Mesenteric fat pad (tissue), 1 donor: ENCODE data around the gene FBLN1. TPM values are rescaled to one million over a fixed set of nuclear protein-coding genes. Genes with fewer than 3 reads are reported as not detected.

ENCODE experiments used
- DNase-seq: peaks from one replicate; pipeline ENCODE4 v3.0.0-alpha.2; 2020; ENCODE audit warnings: low spot score
- total RNA-seq: library from RNA; stranded (reverse); fragmentation: NEBNext Ultra II Directional; extraction: Animal tissue kit (Norgen Biotek cat#: 25700); gene quantifications from one replicate; pipeline ENCODE4 v1.2.1, GENCODE V29; 2021
- donor health status: DM: yes; HTN: yes; CAD: no.

FBLN1 gene
- total RNA-seq, 1 donor from 2014 or later = 224 TPM

DNA sequence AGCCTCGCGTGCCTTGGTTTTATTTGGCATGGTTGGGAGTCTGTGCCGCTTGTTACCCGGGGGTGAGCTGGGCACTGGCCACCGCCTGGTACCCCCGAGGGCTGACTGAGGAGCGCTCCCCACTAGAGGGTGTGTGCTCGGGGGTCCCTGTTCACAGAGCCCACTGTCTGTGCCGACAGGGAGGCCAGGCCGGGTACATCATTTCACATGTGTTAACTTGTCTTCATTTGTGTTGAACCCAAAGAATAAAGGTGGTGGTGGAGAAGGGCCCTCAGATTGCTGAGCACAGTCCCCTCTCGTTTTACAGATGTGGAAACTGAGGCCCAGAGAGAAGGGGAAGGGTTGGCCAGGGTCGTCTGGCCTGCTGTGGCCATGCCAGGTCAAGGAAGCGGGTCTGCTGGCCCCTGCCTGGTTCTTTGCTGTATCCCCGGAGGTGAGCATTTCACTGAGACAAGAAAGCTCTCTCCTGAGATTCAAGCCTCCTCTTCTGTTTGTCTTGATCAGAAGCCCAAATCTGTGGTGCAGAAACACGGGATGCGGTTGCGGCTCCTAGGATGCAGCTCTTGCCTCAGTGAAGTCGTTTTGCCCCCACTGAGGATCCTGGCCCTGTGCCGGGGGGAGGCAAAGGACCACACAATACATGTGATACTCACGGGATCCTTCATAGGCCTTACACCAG lies 60.8 kb downstream of the FBLN1 start:
- no peak for DNase-seq

DNA sequence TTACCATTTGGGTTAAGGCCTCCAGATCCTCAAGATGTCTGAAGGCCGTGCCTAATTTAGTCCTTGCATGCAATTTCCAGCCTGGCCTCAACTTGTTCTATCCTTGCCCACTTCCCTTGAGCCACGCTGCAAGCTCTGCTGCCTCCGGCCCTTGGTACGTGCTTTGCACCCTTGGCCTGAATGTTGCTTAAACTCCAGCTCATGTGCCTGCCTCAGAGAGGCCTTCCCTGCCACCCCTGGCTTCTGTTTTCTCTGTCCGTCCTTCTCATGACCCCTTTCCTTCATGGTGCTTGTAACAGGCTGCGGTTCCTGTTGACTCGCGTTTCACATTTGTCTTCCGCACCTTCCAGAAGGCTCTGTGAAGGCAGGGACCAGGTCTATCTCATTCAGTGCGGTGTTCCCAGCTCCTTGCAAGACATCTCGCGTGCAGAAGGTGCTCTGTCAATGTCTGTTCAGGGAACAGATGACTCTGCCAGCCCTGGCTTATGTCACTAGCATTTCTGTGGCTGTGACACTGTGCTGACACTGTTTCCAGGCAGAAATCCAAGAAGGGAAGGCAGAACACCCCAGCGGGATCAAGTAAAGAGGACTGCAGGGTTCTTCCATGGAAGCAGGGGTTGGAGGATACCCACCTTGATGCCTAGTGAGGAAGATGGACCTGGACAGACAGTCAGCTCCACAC lies 61.8 kb downstream of the FBLN1 start:
- DNase-seq = no peak

DNA sequence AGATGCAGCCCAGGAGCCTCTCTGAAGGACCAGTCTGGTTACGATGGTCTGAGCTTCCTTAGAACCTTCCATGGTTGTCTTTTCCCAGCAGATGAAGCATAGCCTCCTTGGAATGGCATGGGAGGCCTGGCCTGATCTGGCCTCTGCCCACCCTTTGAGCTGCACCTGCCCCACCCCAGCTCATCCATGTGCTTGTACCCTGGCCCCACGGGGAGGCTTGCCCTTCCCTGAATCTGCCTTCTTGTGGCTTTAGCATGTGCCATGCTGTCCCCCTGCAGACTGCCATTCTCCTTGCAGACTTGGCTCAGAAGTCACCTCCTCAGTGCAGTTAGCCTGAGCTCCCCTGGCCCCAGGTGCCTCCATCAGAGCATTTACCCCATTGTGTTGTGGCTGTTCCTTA lies 62.5 kb downstream of the FBLN1 start:
- DNase-seq = no peak

GRCh38 chr22:45565973-45566372 lies 63.3 kb downstream of the FBLN1 start:
- DNase-seq = no peak

GRCh38 chr22:45568213-45568612 lies 65.5 kb downstream of the FBLN1 start:
- DNase-seq = no peak

DNA sequence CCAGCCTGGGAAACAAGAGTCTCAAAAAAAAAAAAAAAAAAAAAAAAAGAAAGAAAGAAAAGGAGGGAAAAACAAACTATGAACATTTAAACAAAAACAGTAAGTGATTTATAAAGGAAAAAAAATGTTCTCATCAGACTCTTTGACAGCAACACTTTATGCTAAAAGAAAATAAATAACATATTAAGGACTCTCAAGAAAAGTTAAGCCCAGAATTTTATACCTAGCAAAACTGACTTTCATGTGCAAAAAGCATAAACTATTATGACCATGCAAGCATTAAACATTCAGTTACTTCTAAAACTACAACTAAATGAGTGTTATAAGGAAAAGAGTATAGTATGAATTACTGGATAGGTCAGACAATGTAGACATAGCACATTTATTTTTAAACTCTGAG lies 68.4 kb downstream of the FBLN1 start:
- DNase-seq = no peak

DNA sequence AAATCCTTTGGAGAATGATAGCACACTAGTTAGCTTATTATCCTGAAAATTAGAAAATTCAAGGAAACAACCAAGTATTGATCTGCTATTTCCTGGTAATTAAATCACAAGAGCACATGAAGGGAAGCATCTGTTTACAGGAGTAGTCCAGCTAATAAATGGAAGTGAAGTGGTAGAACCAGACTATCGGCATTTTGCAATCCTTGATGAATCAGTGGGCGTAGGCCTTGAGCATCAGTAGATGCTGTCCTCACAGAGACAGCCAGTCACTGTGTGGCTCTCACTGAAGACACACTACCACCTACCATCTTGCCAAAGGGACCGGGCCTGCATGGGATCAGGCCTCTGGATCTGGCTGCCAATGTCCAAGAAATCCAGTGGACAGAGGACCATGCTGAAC lies 69.8 kb downstream of the FBLN1 start:
- no peak for DNase-seq

DNA sequence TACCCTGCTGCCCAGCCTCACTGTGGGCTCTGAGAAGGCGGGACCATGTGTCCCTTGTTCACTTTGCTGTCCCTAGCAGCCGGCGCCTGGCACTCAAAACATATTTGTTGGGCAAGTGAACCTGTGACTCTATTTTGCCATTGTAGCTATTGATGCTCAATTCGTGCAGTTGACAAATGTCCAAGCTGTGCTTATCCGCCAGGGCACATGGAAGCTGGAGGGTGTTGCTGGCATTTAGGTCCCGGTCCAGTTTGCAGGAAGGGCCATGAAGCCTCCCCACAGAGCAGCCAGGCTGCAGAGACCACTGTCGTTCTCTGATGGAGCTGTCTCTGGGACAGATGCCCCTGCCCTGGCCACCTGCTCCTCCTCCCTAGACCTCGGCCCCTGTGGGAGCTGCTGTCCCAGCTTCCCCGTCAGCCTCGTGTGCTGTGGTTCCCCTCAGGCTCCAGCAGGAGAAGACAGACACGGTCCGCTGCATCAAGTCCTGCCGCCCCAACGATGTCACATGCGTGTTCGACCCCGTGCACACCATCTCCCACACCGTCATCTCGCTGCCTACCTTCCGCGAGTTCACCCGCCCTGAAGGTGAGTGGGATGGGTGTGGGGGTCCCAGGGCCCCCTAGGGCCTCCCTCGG lies 71.5 kb downstream of the FBLN1 start:
- no peak for DNase-seq

GRCh38 chr22:45575173-45575572 lies 72.5 kb downstream of the FBLN1 start:
- DNase-seq = no peak

GRCh38 chr22:45575607-45576272 lies 73.1 kb downstream of the FBLN1 start:
- DNase-seq = no peak

DNA sequence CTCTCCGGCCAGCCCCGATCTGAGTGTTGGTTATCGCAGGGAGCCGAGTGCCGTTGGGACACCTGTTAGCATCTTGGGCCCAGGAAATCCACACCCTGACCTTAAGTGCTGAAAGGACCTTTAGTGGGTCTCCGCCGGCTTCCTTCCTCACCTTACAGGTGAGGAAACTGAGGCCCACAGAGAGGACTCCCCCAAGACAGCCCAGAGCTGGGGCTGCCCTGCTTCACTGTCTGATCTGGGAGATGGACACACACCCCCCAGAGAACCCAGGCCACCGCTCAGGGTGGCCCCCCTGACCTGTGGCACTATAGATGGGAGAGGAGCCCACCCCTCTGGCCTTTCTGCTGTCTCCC lies 73.6 kb downstream of the FBLN1 start:
- no peak for DNase-seq

DNA sequence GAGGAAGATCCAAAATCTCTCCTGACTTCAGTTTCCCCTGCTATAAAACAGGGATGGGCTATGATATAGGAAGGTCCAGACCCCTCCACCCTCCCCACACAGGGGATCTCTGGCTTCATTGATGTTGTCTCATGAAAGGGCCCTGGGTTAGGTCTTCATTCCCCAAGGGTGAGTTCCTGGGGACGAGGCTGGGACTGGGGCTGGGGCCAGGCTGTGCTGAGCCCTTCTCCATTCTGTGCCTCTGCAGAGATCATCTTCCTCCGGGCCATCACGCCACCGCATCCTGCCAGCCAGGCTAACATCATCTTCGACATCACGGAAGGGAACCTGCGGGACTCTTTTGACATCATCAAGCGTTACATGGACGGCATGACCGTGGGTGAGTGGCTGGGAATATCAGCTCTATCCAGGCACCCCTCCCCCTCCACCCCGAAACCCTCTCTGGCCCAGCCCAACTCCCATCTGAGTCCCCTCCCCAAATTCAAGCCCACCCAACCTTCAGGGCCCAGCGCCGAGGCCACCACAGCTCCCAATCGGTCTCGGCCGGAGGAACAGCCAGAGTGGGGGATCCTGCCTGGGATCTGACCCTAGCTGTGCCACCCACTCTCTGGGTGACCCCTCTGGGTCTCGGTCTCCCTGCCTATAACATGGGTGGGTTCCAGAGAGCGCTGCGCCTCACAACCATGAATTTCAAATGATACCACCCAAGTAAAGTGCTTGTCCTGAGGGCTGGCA lies 74.2 kb downstream of the FBLN1 start:
- no peak for DNase-seq

GRCh38 chr22:45577746-45578523 lies 75.3 kb downstream of the FBLN1 start:
- peak; percentile 95 for DNase-seq

- DNase-seq = no peak
Observed at GRCh38 chr22:45578524-45579147, 76.0 kb downstream of the FBLN1 start.

DNA sequence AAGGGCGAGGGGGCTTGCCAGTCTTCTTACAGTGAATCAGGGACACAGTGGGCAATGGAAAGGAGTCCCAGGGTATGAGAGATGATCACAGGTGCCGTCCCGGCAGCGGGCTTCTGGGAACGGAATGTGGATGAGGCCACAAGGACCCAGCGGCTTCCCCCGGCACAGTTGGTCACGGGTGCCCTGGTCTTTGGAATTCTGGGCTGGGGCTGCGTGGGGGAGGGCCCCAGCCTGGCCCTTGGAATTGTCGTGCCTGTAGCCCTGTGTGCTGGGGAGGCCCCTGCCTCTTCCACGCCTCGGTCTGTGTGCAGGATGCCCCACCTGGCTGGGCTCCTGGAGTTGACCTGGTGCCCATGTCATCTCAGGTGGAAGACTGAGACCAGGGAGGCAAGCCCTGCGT lies 76.6 kb downstream of the FBLN1 start:
- DNase-seq = no peak

DNA sequence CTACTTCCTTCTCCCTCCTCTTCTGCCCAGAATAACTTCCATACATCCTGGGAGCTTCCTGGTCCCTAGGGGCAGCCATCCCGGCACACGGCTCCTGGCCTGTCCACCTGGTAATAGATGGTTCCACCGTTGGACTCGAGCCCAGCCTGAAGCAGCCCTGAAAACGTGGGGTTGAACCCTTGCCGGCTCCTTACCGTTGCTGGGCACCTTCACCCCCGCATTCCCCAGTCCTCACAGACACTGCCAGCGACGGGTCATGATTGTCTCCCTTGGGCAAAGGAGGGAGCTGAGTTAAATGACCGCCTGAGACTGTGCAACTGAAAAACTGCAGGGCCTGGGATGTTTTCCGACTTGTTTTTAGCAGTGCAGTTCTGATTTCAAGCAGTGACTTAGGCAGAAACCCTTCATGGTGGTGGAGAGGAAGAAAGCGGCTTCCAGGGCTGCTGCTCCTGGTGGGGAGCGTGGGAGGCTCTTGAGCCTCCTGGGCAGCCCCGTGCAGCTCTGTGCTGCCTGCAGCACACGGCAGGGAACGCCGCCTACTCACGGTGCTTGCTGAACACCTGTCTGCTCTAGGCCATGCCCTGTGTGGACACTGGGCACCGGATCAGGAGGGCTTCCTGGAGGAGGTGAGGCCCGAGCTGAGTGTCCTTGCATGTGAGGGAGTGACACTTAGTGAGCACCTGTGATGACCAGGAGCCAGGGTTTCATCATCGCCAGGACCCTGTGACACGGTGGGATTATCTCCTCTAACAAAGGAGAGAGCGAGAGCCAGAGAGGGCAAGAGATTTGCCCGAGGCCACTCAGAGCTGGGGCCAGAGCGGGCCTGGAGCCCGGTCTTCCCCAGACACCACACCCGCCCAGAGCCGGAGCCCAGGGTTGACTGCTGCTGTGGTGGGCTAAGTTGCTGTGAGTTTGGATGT lies 77.4 kb downstream of the FBLN1 start:
- DNase-seq = no peak

DNA sequence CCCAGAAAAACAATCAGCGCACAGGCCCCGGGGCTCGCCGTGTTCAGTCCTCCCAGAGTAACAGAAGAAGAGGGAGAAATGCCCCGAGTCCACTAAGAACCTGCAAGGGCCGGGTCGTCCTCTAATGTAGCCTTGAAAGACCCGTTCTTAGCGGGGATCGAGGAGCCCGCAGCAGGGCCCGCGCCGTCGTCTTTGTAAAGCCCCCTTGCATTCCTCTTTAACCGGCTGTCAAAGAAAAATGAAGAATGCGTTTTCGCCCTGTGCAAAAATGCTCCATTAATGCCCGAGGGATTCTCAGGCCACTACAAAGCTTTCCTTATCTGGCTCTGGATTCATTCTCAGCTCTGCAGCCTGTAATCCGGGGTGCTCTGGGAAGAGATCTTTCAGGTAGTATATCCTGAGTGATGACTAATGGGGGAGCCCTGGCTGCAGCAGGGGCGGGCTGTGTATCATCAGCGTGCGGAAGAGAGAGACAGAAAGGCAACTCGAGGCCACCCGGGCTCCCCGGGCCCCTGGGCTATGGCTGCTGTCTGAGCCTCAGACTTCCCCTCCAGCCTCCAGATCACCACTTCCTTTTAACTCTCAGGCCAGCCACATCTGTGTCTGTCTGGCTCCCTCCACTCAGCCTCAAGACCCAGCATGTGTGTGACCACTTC lies 78.2 kb downstream of the FBLN1 start:
- no peak for DNase-seq

DNA sequence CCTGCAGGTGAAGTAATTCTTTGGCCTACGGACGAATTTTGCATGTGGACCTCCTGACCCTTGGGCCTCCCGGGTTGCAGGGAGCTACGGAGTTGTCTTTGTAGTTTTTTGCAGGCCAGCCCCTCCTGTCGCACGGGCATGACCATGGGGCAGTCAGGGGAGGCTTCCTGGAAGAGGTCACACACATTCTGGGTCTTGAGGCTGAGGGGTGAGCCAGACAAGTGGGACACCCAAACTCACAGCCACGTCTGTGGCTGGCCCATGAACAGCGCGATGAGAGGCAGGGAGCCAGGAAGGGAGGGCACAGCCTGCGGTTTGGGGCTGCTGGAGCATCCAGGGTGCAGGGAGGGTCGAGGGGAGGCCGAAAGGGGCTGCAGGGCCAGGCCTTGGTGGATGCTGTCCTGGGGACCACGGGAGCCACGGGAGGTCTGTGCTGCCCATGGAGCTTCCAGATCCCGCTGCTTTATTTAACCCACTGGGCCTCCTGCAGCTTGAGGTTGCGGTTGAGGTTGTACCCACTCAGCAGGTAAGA lies 78.9 kb downstream of the FBLN1 start:
- DNase-seq = no peak
